GM18502 (cell line): Measurements from ENCODE around the gene CEP120.
"Not testable (repeated sequence)": the region's sequence is repeated elsewhere in the genome, so short reads cannot be mapped to it uniquely, and the experiment has no call there.

Experiments used
- ATAC-seq: cut with Tn5 transposase; IDR thresholded peaks from one replicate; pipeline ENCODE4 v1.9.1; 2021; ENCODE audit warnings: mild to moderate bottlenecking; ENCODE audit not compliant: unreplicated experiment, poor library complexity

CEP120 gene

GRCh38 chr5:123423278-123424149, at the start of gene CEP120:
Gene CEP120, minus strand, starts transcription at chr5:123423403. Its CDS starts 405 bp downstream, at chr5:123422998.
- ATAC-seq, result peak; percentile 97

- ATAC-seq, result no peak
Measured at GRCh38 chr5:123472150-123472924, 49.1 kb upstream of the CEP120 start.

GRCh38 chr5:123471385-123471784, 48.2 kb upstream of the CEP120 start:
- ATAC-seq, result no peak

- not testable (repeated sequence) for ATAC-seq
Measured at GRCh38 chr5:123466839-123467238, 43.6 kb upstream of the CEP120 start.

GRCh38 chr5:123460296-123460729, 37.1 kb upstream of the CEP120 start:
- ATAC-seq, result no peak

GRCh38 chr5:123458994-123459393, 35.8 kb upstream of the CEP120 start:
- not testable (repeated sequence) for ATAC-seq

- ATAC-seq, result no peak
Measured at GRCh38 chr5:123456242-123456641, 33.0 kb upstream of the CEP120 start.

GRCh38 chr5:123455640-123456039, 32.4 kb upstream of the CEP120 start:
- peak; percentile 91 for ATAC-seq

GRCh38 chr5:123455095-123455494, 31.9 kb upstream of the CEP120 start:
- peak; percentile 44 for ATAC-seq

GRCh38 chr5:123454259-123454911, 31.2 kb upstream of the CEP120 start:
- no peak for ATAC-seq

- no peak for ATAC-seq
Measured at GRCh38 chr5:123452401-123452800, 29.2 kb upstream of the CEP120 start.

- ATAC-seq, result no peak
Measured at GRCh38 chr5:123451047-123451446, 27.8 kb upstream of the CEP120 start.

GRCh38 chr5:123450640-123451039, 27.4 kb upstream of the CEP120 start:
- no peak for ATAC-seq

- ATAC-seq, result peak; percentile 32
Measured at GRCh38 chr5:123450114-123450513, 26.9 kb upstream of the CEP120 start.

GRCh38 chr5:123449424-123449974, 26.3 kb upstream of the CEP120 start:
- no peak for ATAC-seq

GRCh38 chr5:123448743-123449142, 25.5 kb upstream of the CEP120 start:
- ATAC-seq, result no peak

- ATAC-seq, result peak; percentile 85
Measured at GRCh38 chr5:123448017-123448617, 24.9 kb upstream of the CEP120 start.

GRCh38 chr5:123444016-123444415, 20.8 kb upstream of the CEP120 start:
- ATAC-seq, result no peak

GRCh38 chr5:123441408-123441807, 18.2 kb upstream of the CEP120 start:
- ATAC-seq, result peak; percentile 61
